Right lobe of liver (tissue), 4 donors: ENCODE data around the gene DNALI1.

Experiments used
- CTCF ChIP-seq, 4 donors: fragments of 200-600 bp in 3 of 4; fragments of 450-650 bp in 1 of 4; IDR thresholded peaks; one replicate each; pipeline versions ENCODE4 v1.5.1 to v1.8.0; 2016 to 2022; ENCODE audit warnings: antibody characterized with exemption in 4 of 4, mild to moderate bottlenecking in 2 of 4
- POLR2A ChIP-seq: fragments of 450-650 bp; IDR thresholded peaks from one replicate; pipeline ENCODE4 v1.6.1; 2017; ENCODE audit warnings: antibody characterized with exemption, mild to moderate bottlenecking
- donor health status: DM: no; HTN: no; CAD: no.
- donor health status: DM: no; HTN: no; CAD: no.
- donor health status: DM: no; HTN: yes; CAD: no.

- TF ChIP-seq CTCF (IDR thresholded peaks at IDR 0.05): no peak
- TF ChIP-seq POLR2A: no peak
Observed at GRCh38 chr1:37570528-37571334, 14.0 kb downstream of the DNALI1 start.
